Measurements from ENCODE around the gene EPB41L4B.
"Not testable (repeated sequence)": the region's sequence is repeated elsewhere in the genome, so short reads cannot be mapped to it uniquely, and the experiment has no call there.

The EPB41L4B gene

DNA sequence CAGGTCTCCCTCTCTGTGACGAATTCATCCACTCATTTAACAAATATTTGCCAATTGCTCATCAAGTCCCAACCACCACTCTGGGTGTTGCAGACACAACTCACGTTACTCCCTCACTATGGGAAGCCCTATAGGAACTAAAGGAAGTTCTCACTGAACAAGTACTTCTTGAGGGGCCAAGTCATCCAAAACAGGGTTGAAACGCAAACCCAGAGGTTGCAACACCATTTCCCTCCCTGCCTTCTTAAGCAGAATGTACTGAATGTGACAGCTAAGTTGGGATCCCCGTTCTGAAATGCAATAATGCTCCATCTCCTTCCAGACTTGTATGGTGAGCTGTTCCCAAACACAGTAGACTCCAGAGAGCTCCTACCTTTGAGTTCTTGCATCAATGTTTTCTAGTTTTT lies 34.3 kb downstream of the EPB41L4B start:
- TF ChIP-seq, protein P1, sequence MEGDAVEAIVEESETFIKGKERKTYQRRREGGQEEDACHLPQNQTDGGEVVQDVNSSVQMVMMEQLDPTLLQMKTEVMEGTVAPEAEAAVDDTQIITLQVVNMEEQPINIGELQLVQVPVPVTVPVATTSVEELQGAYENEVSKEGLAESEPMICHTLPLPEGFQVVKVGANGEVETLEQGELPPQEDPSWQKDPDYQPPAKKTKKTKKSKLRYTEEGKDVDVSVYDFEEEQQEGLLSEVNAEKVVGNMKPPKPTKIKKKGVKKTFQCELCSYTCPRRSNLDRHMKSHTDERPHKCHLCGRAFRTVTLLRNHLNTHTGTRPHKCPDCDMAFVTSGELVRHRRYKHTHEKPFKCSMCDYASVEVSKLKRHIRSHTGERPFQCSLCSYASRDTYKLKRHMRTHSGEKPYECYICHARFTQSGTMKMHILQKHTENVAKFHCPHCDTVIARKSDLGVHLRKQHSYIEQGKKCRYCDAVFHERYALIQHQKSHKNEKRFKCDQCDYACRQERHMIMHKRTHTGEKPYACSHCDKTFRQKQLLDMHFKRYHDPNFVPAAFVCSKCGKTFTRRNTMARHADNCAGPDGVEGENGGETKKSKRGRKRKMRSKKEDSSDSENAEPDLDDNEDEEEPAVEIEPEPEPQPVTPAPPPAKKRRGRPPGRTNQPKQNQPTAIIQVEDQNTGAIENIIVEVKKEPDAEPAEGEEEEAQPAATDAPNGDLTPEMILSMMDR (IDR thresholded peaks at IDR 0.05; ENCODE audit: low read depth, low read length): no peak
- H3K4me3 ChIP-seq (ENCODE audit: low read depth, low read length): no peak overlapping the region

DNA sequence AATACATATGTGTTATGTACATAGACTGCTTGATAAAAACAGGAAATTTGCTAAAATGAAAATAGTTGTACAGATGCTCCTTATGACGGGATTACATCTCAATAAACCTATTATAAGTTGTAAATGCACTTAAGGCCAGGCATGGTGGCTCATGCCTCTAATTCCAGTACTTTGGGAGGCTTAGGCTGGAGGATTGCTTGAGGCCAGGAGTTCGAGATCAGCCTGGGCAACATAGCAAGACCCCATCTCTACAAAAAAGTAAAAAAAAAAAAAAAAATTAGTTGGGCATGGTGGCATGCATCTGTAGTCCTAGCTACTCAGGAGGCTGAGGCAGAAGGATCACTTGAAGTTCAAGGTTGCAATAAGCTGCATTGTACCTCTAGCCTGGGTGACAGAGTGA lies 37.2 kb downstream of the EPB41L4B start:
- not testable (repeated sequence) for H3K4me3 ChIP-seq (ENCODE audit: low read depth, low read length)

DNA sequence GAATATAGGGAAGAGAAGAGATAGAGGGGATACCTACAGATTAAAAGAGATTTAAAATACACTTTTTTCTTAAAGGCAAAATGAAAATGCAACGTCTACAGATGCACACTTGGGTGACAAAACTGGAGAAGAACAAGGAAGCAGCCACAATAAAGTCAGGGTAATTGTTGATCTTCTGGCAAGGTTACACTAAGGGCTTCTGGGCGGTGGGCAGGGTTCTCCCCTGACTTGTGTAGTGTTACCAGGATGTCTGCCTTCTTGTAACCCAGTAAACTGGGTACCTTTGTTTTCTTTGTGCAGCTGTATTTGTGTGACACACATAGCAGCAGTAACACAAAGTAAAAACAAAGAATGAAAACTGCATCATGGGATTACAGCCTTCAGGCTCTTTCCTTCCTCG lies 37.8 kb downstream of the EPB41L4B start:
- no peak overlapping the region for H3K4me3 ChIP-seq (ENCODE audit: low read depth, low read length)
- TF ChIP-seq, protein P1 (IDR thresholded peaks at IDR 0.05; ENCODE audit: low read depth, low read length): no peak

DNA sequence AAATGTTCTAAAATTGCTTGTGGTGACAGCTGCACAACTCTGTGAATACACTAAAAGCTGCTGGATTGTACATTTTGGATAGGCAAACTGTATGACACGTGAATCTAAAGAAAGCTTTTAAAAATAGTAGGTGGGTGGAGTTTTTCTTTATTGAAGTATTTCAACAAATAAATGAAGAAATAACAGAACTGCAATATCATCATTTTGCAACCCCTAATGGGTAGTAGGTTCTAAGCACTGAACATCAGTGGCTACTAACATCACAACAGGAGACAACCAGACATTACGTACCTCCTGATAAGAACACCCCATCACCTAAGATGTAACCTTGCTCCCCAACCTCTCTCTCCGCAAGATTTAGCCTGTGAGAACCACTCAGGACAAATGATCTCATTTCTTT lies 38.6 kb downstream of the EPB41L4B start:
- no peak overlapping the region for H3K4me3 ChIP-seq (ENCODE audit: low read depth, low read length)
- TF ChIP-seq, protein P1 (IDR thresholded peaks at IDR 0.05; ENCODE audit: low read depth, low read length): no peak

DNA sequence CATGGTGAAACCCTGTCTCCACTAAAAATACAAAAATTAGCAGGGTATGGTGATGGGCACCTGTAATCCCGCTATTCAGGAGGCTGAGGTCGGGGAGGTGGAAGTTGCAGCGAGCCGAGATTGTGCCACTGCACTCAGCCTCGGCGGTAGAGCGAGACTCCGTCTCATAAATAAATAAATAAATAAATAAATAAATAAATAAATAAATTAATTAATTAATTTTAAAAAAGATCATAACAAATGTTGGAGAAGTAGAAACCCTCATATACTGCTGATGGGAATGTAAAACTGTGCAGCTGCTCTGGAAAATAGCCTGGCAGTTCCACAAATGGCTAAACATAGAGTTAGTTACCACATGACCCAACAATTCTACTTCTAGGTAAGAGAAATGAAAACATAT lies 39.3 kb downstream of the EPB41L4B start:
- TF ChIP-seq, protein P1 (IDR thresholded peaks at IDR 0.05; ENCODE audit: low read depth, low read length): no peak
- H3K4me3 ChIP-seq (ENCODE audit: low read depth, low read length): no peak overlapping the region

DNA sequence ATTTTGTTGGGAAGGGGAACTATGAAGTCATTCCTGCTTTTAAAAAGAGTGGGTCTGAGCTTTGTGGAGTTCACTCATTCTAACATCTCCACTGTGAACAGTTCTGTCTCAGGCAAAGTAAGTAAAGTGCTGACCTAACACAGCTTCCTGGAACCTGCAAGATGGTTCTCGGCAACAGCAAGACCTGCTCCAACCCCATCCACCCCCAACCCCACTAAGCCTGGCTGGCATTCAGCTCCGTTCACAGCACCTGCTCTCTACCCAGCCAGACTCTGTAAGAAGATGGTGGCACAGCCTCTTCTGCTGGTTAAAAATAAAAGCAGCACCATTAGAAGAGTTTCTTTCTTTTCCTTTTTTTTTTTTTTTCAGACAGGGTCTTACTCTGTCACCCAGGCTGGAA lies 42.0 kb downstream of the EPB41L4B start:
- TF ChIP-seq, protein P1 (IDR thresholded peaks at IDR 0.05; ENCODE audit: low read depth, low read length): no peak

DNA sequence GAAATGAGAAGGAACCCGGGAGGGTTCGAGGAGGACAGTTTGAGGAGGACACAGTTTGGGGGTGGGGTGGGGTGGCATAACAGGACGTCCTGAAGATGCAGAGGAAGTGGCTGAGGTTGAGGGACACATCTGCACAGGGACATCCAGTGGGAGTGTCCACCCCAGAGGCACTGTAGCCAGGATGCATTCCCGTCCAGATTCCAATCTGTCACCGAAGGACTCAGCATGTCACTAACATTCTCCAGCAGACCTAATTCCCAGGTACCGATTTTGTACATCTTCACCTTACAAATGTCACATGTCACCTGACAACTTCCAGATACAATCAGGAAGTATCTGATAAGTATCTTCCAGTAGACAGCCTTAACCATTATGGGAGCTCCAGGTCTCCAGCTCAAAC lies 42.6 kb downstream of the EPB41L4B start:
- H3K4me3 ChIP-seq (ENCODE audit: low read depth, low read length): no peak overlapping the region
- TF ChIP-seq, protein P1 (IDR thresholded peaks at IDR 0.05; ENCODE audit: low read depth, low read length): no peak

More for the DNA sequence above, 42.0 kb downstream of the EPB41L4B start:
- no peak overlapping the region for H3K4me3 ChIP-seq (ENCODE audit: low read depth, low read length)

DNA sequence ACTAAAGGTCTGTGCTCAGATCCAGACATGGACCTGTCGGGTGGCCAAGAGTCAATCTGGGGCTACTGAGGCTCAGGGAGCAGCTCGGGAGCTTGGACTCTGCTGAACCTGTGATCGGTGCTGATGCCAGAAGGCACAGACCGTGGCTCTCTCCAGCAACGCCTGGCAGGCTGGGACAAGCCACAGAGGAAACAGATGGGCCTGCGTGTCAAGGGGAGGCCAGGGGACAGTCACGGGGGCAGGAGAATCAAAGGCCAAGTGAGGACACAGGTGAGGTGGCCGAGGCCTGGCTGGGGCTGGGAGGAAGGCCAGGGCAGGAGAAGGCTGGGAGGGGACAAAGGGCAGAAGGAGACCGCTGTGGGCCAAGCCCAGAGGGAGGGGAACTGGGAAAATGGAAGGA lies 43.4 kb downstream of the EPB41L4B start:
- no peak overlapping the region for H3K4me3 ChIP-seq (ENCODE audit: low read depth, low read length)
- TF ChIP-seq, protein P1 (IDR thresholded peaks at IDR 0.05; ENCODE audit: low read depth, low read length): no peak
